ENCODE measurements around the gene CFAP74. TPM values are rescaled to one million over a fixed set of nuclear protein-coding genes. Genes with fewer than 3 reads are reported as not detected.

Gene CFAP74
- total and polyA plus RNA-seq, 2 of the 13 experiments (the other 11 are each of a cell fraction or from before 2014, with no cell fraction given): 0.27 to 0.62 TPM

GRCh38 chr1:2049718-2050431 is 46.3 kb upstream of the CFAP74 start, which contains the start of gene PRKCZ (continued):
- TF ChIP-seq ZNF687 (CRISPR knock-in tag; IDR thresholded peaks at IDR 0.05): peak; percentile 61; the same call in 1 of the 2 replicates
- TF ChIP-seq ZNF318 (CRISPR knock-in tag; IDR thresholded peaks at IDR 0.05): no peak
- no peak for TF ChIP-seq PBX2 (CRISPR knock-in tag; IDR thresholded peaks at IDR 0.05)
- no peak for TF ChIP-seq ZBTB20 (CRISPR knock-in tag; IDR thresholded peaks at IDR 0.05; ENCODE audit: borderline replicate concordance, low read depth)
- TF ChIP-seq SATB2 (CRISPR knock-in tag; IDR thresholded peaks at IDR 0.05): no peak
- peak; percentile 81 for TF ChIP-seq ZNF501 (CRISPR knock-in tag; IDR thresholded peaks at IDR 0.05)
- no peak for TF ChIP-seq MED8 (CRISPR knock-in tag; IDR thresholded peaks at IDR 0.05; ENCODE audit: insufficient replicate concordance)
- peak; percentile 39 for TF ChIP-seq SAP130 (CRISPR knock-in tag; IDR thresholded peaks at IDR 0.05; ENCODE audit: low read depth)
- no peak for TF ChIP-seq ZBTB46 (CRISPR knock-in tag; IDR thresholded peaks at IDR 0.05; ENCODE audit: borderline replicate concordance)
- no peak; the same call in 1 of the 2 replicates for TF ChIP-seq HOMEZ (CRISPR knock-in tag; IDR thresholded peaks at IDR 0.05; ENCODE audit: low read depth)
- no peak for TF ChIP-seq ATRX (CRISPR knock-in tag; IDR thresholded peaks at IDR 0.05; ENCODE audit: borderline replicate concordance)

Data from HepG2 (cell line).